Measurements from ENCODE around the gene ALG9. TPM values are rescaled to one million over a fixed set of nuclear protein-coding genes. Genes with fewer than 3 reads are reported as not detected.
"Not testable (repeated sequence)": the region's sequence is repeated elsewhere in the genome, so short reads cannot be mapped to it uniquely, and the experiment has no call there.

Gene ALG9
- total and polyA plus RNA-seq, 10 of the 15 experiments (the other 5 are each of a cell fraction or from before 2014, with no cell fraction given), result 10.8 to 41.6 (median 25.5) TPM

GRCh38 chr11:111886032-111886431, 14.7 kb upstream of the ALG9 start:
- intact Hi-C loops (cut with micrococcal nuclease; ENCODE audit: unreplicated experiment), result no loop called here
- TF ChIP-seq SREBF1 (IDR thresholded peaks at IDR 0.05; ENCODE audit: low read length) (no peak), EP300 (IDR thresholded peaks at IDR 0.05; ENCODE audit: borderline replicate concordance in 1 of 2, control insufficient read depth in 1 of 2, low read depth in 2 of 2, low read length in 2 of 2) (no peak), ZNF384 (IDR thresholded peaks at IDR 0.05; ENCODE audit: borderline replicate concordance, low read depth, low read length) (no peak), YBX1 (IDR thresholded peaks at IDR 0.05) (no peak), RUNX3 (IDR thresholded peaks at IDR 0.05; ENCODE audit: low read length) (no peak), POU2F2 (IDR thresholded peaks at IDR 0.05; ENCODE audit: borderline replicate concordance, low read depth, low read length) (no peak), SIX5 (IDR thresholded peaks at IDR 0.05; ENCODE audit: low read depth, low read length, severe bottlenecking) (no peak), ETV6 (conservative IDR thresholded peaks at IDR 0.05 in 1 of 2, IDR thresholded peaks at IDR 0.05 in 1 of 2; ENCODE audit: borderline replicate concordance in 1 of 2, low read depth in 1 of 2) (no peak), NFXL1 (IDR thresholded peaks at IDR 0.05; ENCODE audit: borderline replicate concordance) (no peak), ZNF687 (IDR thresholded peaks at IDR 0.05) (no peak), JUNB (IDR thresholded peaks at IDR 0.05) (no peak)
- TF ChIP-seq, protein P1, sequence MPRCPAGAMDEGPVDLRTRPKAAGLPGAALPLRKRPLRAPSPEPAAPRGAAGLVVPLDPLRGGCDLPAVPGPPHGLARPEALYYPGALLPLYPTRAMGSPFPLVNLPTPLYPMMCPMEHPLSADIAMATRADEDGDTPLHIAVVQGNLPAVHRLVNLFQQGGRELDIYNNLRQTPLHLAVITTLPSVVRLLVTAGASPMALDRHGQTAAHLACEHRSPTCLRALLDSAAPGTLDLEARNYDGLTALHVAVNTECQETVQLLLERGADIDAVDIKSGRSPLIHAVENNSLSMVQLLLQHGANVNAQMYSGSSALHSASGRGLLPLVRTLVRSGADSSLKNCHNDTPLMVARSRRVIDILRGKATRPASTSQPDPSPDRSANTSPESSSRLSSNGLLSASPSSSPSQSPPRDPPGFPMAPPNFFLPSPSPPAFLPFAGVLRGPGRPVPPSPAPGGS (IDR thresholded peaks at IDR 0.05; ENCODE audit: borderline replicate concordance, insufficient read depth, low read depth, low read length, poor library complexity, severe bottlenecking), result no peak
- no peak for DNase-seq (ENCODE audit: low read depth, low spot score)
- 74% methylated on average over 4 of the region's 4 CpGs for whole genome bisulfite sequencing (ENCODE audit: insufficient coverage, insufficient replicate concordance, low lambda C conversion rate, missing lambda C conversion rate)
- no peaks in the 10 kb centered on the region for H3K79me2 ChIP-seq (ENCODE audit: control insufficient read depth, insufficient read depth, low read length)
- ChIA-PET RAD21 (ENCODE audit: unreplicated experiment) (no interaction called here), POLR2A (no interaction called here), SMC1A (ENCODE audit: uncharacterized antibody, unreplicated experiment) (interaction anchor here (2.1 kb wide), 1 partner anchor 12 kb away, joined by 10 read pairs; no protein-coding TSS in a partner anchor), CTCF (interaction anchor here (1.6 kb wide), 1 partner anchor 96 kb away, joined by 4 read pairs; no protein-coding TSS in a partner anchor)
- no peak overlapping the region for H3K4me3 ChIP-seq
- no peak overlapping the region for H3K9ac ChIP-seq (ENCODE audit: control insufficient read depth, insufficient read depth, low read length)
- no TSS peak for BruUV-seq (replicated peaks)
- no peak overlapping the region for H3K4me2 ChIP-seq (ENCODE audit: control insufficient read depth, insufficient read depth)
- H3K27ac ChIP-seq (ENCODE audit: control insufficient read depth, insufficient read depth), result no peak overlapping the region
- no peaks in the 10 kb centered on the region for H3K27me3 ChIP-seq (replicated peaks in 1 of 2; ENCODE audit: control insufficient read depth in 2 of 2, insufficient read depth in 2 of 2, low read length in 1 of 2)
- H3K9me3 ChIP-seq (replicated peaks; ENCODE audit: control insufficient read depth, insufficient read depth, low read length), result no peaks in the 10 kb centered on the region
- no peak overlapping the region for H2AFZ ChIP-seq (ENCODE audit: control insufficient read depth, low read depth, low read length)
- no peak for FAIRE-seq
- in situ Hi-C loops (cut with MboI), result loop anchor here (10.0 kb wide), 1 partner anchor 59 kb away; no protein-coding TSS in a partner anchor
- no peaks in the 10 kb centered on the region for H4K20me1 ChIP-seq (ENCODE audit: control insufficient read depth, insufficient read depth)
- no peak for ATAC-seq
- H3K36me3 ChIP-seq (ENCODE audit: control insufficient read depth in 2 of 2, insufficient read depth in 2 of 2, low read length in 1 of 2), result no peaks in the 10 kb centered on the region
- H3K4me1 ChIP-seq (ENCODE audit: control insufficient read depth, insufficient read depth, low read length), result no peaks in the 10 kb centered on the region

- intact Hi-C loops (cut with micrococcal nuclease; ENCODE audit: unreplicated experiment); H3K27me3 ChIP-seq (replicated peaks in 1 of 2; ENCODE audit: control insufficient read depth in 2 of 2, insufficient read depth in 2 of 2, low read length in 1 of 2); H2AFZ ChIP-seq (ENCODE audit: control insufficient read depth, low read depth, low read length); H4K20me1 ChIP-seq (ENCODE audit: control insufficient read depth, insufficient read depth); DNase-seq (ENCODE audit: low read depth, low spot score); H3K79me2 ChIP-seq (ENCODE audit: control insufficient read depth, insufficient read depth, low read length); H3K27ac ChIP-seq (ENCODE audit: control insufficient read depth, insufficient read depth); H3K4me2 ChIP-seq (ENCODE audit: control insufficient read depth, insufficient read depth); H3K9ac ChIP-seq (ENCODE audit: control insufficient read depth, insufficient read depth, low read length); H3K36me3 ChIP-seq (ENCODE audit: control insufficient read depth in 2 of 2, insufficient read depth in 2 of 2, low read length in 1 of 2); BruUV-seq (replicated peaks); FAIRE-seq; H3K9me3 ChIP-seq (replicated peaks; ENCODE audit: control insufficient read depth, insufficient read depth, low read length); H3K4me3 ChIP-seq; H3K4me1 ChIP-seq (ENCODE audit: control insufficient read depth, insufficient read depth, low read length); ATAC-seq; SMC1A ChIA-PET (ENCODE audit: uncharacterized antibody, unreplicated experiment): not testable (repeated sequence)
- no CpG with 5 or more reads among the region's 4 CpGs for WGBS (ENCODE audit: insufficient coverage, insufficient replicate concordance, low lambda C conversion rate, missing lambda C conversion rate)
- RAD21 ChIA-PET (ENCODE audit: unreplicated experiment), result interaction anchor here (0.5 kb wide), 1 partner anchor 47 kb away, joined by 3 read pairs; no protein-coding TSS in a partner anchor
- CTCF ChIA-PET, result interaction anchor here (0.6 to 1.6 kb wide), 2 partner anchors 29 to 97 kb away, joined by 3 to 4 read pairs; no protein-coding TSS in a partner anchor
- in situ Hi-C loops (cut with MboI), result loop anchor here (10.0 kb wide), 1 partner anchor 60 kb away; no protein-coding TSS in a partner anchor
- POLR2A ChIA-PET, result interaction anchor here (0.7 kb wide), 1 partner anchor 44 kb away, joined by 3 read pairs; no protein-coding TSS in a partner anchor
Measured at GRCh38 chr11:111885053-111885452, 13.7 kb upstream of the ALG9 start.

Measured in GM12878 (cell line).